GM12878 (cell line): ENCODE data around the gene BIVM.
A peak's percentile ranks its signal among the peaks of the same experiment; 100 is the strongest.

Experiments
- BRCA1 ChIP-seq: IDR thresholded peaks from 2 replicates; pipeline ENCODE4 v1.6.1; 2011; ENCODE audit warnings: low read depth, low read length, improper control_type of control experiment
- EP300 ChIP-seq, 2 experiments: fragments of 150-350 bp in 1 of 2; IDR thresholded peaks; 2 replicates each; pipeline ENCODE4 v1.6.1; 2011 to 2012; ENCODE audit warnings: low read depth in 2 of 2, low read length in 2 of 2, borderline replicate concordance in 1 of 2, improper control_type of control experiment in 1 of 2, inconsistent platforms in 1 of 2; ENCODE audit not compliant: control insufficient read depth in 1 of 2
- EZH2 ChIP-seq: IDR thresholded peaks from 2 replicates; pipeline ENCODE4 v1.6.1; 2012; ENCODE audit warnings: low read depth, mild to moderate bottlenecking, control low read depth, inconsistent platforms, low read length, borderline replicate concordance; ENCODE audit not compliant: control insufficient read depth
- IKZF1 ChIP-seq: fragments of 450-650 bp; conservative IDR thresholded peaks from 2 replicates; pipeline ENCODE4 v1.6.1; 2017; ENCODE audit warnings: antibody characterized with exemption, mild to moderate bottlenecking
- MYC ChIP-seq: IDR thresholded peaks from 2 replicates; pipeline ENCODE4 v1.6.1; 2011; ENCODE audit warnings: mild to moderate bottlenecking, low read length, moderate library complexity, inconsistent platforms; ENCODE audit not compliant: insufficient read depth, insufficient replicate concordance, insufficient read length, severe bottlenecking
- SP1 ChIP-seq: IDR thresholded peaks from one replicate; pipeline ENCODE4 v1.6.1; 2011; ENCODE audit warnings: low read depth, low read length
- TCF12 ChIP-seq: IDR thresholded peaks from 2 replicates; pipeline ENCODE4 v1.6.1; 2011; ENCODE audit warnings: low read depth, mild to moderate bottlenecking, low read length
- ZNF274 ChIP-seq: IDR thresholded peaks from one replicate; pipeline ENCODE4 v1.8.0; 2011; ENCODE audit not compliant: insufficient read length, insufficient read depth
- TF ChIP-seq, protein P1 (sequence below), 3 experiments: IDR thresholded peaks in 2 of 3; conservative IDR thresholded peaks in 1 of 3; 2 replicates each; pipeline ENCODE4 v1.5.1; 2011; ENCODE audit warnings: low read depth in 3 of 3, low read length in 3 of 3, mild to moderate bottlenecking in 3 of 3, control low read depth in 2 of 3, moderate library complexity in 2 of 3, inconsistent platforms in 1 of 3, mixed read lengths in 1 of 3; ENCODE audit not compliant: control insufficient read depth in 2 of 3, insufficient read depth in 1 of 3; ENCODE audit errors: extremely low read depth in 1 of 3
- TF ChIP-seq, protein P2 (sequence below): IDR thresholded peaks from 2 replicates; pipeline ENCODE4 v1.6.1; 2012; ENCODE audit warnings: low read depth, low read length, improper control_type of control experiment
- TF ChIP-seq, protein P3 (sequence below): IDR thresholded peaks from 2 replicates; pipeline ENCODE4 v1.6.1; 2012; ENCODE audit warnings: low read length, inconsistent platforms
- TF ChIP-seq, protein P4 (sequence below): fragments of 450-650 bp; formaldehyde crosslinking; IDR thresholded peaks from 2 replicates; pipeline ENCODE4 v1.4.0; 2020; ENCODE audit warnings: mild to moderate bottlenecking, moderate library complexity

DNA sequence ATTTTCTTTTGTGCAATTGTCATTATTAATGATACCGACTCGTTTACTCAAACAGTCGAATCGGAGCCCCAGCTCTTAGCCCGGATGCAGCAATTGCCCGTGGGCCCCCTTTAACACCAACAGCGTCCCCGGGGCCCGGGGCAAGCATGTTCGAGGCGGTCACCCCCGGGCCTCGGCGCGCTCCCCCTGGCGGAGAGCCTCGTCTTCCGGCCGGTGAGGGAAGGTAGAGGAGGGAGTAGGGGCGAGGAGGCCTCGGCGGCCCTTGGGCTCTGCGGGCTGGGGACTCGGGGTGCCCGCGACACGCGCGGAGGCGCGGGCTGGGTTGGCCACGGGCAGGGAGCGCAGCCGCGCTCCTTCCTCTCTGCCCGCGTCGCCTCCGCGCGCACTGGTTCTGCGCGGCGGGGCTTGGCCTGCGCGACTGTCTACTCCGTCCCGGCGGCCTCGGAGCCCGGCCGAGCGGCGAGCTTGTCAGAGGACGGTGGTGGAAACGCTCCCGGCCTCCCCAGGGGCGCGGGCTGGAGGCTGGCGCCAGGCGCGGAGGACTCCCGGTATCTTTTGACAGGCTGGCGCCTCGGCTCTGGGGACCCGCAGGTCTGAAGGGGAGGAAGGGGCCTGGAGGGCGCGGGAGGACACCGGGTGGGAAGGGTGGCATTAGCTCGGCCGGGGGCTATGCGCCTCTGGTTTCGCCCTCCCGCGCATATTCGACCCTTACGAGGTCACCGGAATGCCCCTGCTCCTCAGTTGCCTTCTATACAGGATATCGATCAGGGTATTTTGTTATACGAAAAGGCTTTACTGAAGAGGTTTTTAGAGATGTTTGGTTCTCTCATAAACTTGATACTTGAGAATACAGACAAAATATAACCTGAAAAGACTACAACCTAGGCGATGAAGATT lies 1.5 kb downstream of the BIVM start:
- TF ChIP-seq, protein P1, sequence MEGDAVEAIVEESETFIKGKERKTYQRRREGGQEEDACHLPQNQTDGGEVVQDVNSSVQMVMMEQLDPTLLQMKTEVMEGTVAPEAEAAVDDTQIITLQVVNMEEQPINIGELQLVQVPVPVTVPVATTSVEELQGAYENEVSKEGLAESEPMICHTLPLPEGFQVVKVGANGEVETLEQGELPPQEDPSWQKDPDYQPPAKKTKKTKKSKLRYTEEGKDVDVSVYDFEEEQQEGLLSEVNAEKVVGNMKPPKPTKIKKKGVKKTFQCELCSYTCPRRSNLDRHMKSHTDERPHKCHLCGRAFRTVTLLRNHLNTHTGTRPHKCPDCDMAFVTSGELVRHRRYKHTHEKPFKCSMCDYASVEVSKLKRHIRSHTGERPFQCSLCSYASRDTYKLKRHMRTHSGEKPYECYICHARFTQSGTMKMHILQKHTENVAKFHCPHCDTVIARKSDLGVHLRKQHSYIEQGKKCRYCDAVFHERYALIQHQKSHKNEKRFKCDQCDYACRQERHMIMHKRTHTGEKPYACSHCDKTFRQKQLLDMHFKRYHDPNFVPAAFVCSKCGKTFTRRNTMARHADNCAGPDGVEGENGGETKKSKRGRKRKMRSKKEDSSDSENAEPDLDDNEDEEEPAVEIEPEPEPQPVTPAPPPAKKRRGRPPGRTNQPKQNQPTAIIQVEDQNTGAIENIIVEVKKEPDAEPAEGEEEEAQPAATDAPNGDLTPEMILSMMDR (IDR thresholded peaks at IDR 0.05 in 2 of 3, conservative IDR thresholded peaks at IDR 0.05 in 1 of 3; ENCODE audit: control insufficient read depth in 2 of 3, extremely low read depth in 1 of 3, insufficient read depth in 1 of 3, low read depth in 3 of 3, low read length in 3 of 3), result peak; percentile 76 to 91 (median 83)
- TF ChIP-seq, protein P2, sequence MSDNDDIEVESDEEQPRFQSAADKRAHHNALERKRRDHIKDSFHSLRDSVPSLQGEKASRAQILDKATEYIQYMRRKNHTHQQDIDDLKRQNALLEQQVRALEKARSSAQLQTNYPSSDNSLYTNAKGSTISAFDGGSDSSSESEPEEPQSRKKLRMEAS, result peak; percentile 56; the same call in 1 of the 2 replicates
- TF ChIP-seq ZNF274 (no peak), MYC (no peak), BRCA1 (no peak), IKZF1 (peak; percentile 69), SP1 (no peak), TCF12 (peak; percentile 27; the same call in 1 of the 2 replicates), EZH2 (no peak), EP300 (IDR thresholded peaks at IDR 0.05; ENCODE audit: borderline replicate concordance in 1 of 2, control insufficient read depth in 1 of 2, low read depth in 2 of 2, low read length in 2 of 2) (no peak)
- TF ChIP-seq, protein P3, sequence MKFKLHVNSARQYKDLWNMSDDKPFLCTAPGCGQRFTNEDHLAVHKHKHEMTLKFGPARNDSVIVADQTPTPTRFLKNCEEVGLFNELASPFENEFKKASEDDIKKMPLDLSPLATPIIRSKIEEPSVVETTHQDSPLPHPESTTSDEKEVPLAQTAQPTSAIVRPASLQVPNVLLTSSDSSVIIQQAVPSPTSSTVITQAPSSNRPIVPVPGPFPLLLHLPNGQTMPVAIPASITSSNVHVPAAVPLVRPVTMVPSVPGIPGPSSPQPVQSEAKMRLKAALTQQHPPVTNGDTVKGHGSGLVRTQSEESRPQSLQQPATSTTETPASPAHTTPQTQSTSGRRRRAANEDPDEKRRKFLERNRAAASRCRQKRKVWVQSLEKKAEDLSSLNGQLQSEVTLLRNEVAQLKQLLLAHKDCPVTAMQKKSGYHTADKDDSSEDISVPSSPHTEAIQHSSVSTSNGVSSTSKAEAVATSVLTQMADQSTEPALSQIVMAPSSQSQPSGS, result no peak
- TF ChIP-seq, protein P4, sequence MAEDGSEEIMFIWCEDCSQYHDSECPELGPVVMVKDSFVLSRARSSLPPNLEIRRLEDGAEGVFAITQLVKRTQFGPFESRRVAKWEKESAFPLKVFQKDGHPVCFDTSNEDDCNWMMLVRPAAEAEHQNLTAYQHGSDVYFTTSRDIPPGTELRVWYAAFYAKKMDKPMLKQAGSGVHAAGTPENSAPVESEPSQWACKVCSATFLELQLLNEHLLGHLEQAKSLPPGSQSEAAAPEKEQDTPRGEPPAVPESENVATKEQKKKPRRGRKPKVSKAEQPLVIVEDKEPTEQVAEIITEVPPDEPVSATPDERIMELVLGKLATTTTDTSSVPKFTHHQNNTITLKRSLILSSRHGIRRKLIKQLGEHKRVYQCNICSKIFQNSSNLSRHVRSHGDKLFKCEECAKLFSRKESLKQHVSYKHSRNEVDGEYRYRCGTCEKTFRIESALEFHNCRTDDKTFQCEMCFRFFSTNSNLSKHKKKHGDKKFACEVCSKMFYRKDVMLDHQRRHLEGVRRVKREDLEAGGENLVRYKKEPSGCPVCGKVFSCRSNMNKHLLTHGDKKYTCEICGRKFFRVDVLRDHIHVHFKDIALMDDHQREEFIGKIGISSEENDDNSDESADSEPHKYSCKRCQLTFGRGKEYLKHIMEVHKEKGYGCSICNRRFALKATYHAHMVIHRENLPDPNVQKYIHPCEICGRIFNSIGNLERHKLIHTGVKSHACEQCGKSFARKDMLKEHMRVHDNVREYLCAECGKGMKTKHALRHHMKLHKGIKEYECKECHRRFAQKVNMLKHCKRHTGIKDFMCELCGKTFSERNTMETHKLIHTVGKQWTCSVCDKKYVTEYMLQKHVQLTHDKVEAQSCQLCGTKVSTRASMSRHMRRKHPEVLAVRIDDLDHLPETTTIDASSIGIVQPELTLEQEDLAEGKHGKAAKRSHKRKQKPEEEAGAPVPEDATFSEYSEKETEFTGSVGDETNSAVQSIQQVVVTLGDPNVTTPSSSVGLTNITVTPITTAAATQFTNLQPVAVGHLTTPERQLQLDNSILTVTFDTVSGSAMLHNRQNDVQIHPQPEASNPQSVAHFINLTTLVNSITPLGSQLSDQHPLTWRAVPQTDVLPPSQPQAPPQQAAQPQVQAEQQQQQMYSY, result no peak
